ENCODE data around the gene GLI3.

The GLI3 gene

GRCh38 chr7:41925946-41926345 is 311.1 kb downstream of the GLI3 start:
- Histone ChIP-seq H3K36me3 (replicated peaks; ENCODE audit: low read depth, low read length) (no peaks in the 10 kb centered on the region), H3K4me3 (ENCODE audit: low read length) (no peak overlapping the region), H3K4me1 (ENCODE audit: low read length) (no peaks in the 10 kb centered on the region), H3K27me3 (ENCODE audit: low read depth, low read length) (peaks cover 10% of the 10 kb centered on the region; the same call in 1 of the 2 replicates), H3K79me2 (ENCODE audit: low read length) (no peaks in the 10 kb centered on the region), H3K9ac (ENCODE audit: low read length) (no peak overlapping the region), H3K4me2 (ENCODE audit: low read length) (no peak overlapping the region), H2AFZ (ENCODE audit: low read depth, low read length) (no peak overlapping the region), H4K20me1 (ENCODE audit: insufficient read depth, low read length) (no peaks in the 10 kb centered on the region), H3K27ac (ENCODE audit: low read length) (no peak overlapping the region), H3K9me3 (ENCODE audit: insufficient read depth, low read length) (no peaks in the 10 kb centered on the region)
- TF ChIP-seq EZH2phosphoT487 (IDR thresholded peaks at IDR 0.05; ENCODE audit: low read depth), result no peak
- no peak for TF ChIP-seq CTCF (IDR thresholded peaks at IDR 0.05; ENCODE audit: low read depth, low read length)

- H3K9ac ChIP-seq (ENCODE audit: low read length), result no peak overlapping the region
- no peaks in the 10 kb centered on the region for H4K20me1 ChIP-seq (ENCODE audit: insufficient read depth, low read length)
- no peak overlapping the region for H3K4me2 ChIP-seq (ENCODE audit: low read length)
- H3K4me3 ChIP-seq (ENCODE audit: low read length), result no peak overlapping the region
- no peaks in the 10 kb centered on the region for H3K36me3 ChIP-seq (replicated peaks; ENCODE audit: low read depth, low read length)
- H3K27me3 ChIP-seq (ENCODE audit: low read depth, low read length), result peaks cover 5% of the 10 kb centered on the region; the same call in 1 of the 2 replicates
- H3K9me3 ChIP-seq (ENCODE audit: insufficient read depth, low read length), result no peaks in the 10 kb centered on the region
- no peaks in the 10 kb centered on the region for H3K79me2 ChIP-seq (ENCODE audit: low read length)
- TF ChIP-seq EZH2phosphoT487 (IDR thresholded peaks at IDR 0.05; ENCODE audit: low read depth) (no peak), CTCF (IDR thresholded peaks at IDR 0.05; ENCODE audit: low read depth, low read length) (no peak)
- H3K27ac ChIP-seq (ENCODE audit: low read length), result no peak overlapping the region
- H2AFZ ChIP-seq (ENCODE audit: low read depth, low read length), result no peak overlapping the region
- H3K4me1 ChIP-seq (ENCODE audit: low read length), result no peaks in the 10 kb centered on the region
Measured at GRCh38 chr7:41924796-41925195, 312.2 kb downstream of the GLI3 start.

DNA sequence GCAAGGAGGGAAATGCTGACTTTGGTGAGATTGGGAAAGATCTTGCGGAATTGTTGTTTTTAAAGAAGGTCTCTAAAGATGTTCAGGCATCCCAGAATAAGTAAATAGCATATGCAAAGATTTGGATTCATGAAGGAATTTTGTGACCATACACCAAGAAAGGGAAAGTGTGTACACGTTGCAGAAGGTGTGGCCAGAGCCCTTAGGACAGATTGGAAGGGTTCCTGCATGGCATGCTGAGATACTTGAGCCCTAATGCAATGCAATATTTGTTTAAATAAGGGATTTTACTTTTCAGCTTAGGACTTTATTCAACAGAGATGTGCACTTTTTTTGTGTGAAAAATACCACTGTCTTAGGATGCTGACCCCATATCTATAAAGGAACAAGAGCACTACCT is 314.6 kb downstream of the GLI3 start:
- no peaks in the 10 kb centered on the region for H3K36me3 ChIP-seq (replicated peaks; ENCODE audit: low read depth, low read length)
- peaks cover 10% of the 10 kb centered on the region; the same call in 1 of the 2 replicates for H3K27me3 ChIP-seq (ENCODE audit: low read depth, low read length)

DNA sequence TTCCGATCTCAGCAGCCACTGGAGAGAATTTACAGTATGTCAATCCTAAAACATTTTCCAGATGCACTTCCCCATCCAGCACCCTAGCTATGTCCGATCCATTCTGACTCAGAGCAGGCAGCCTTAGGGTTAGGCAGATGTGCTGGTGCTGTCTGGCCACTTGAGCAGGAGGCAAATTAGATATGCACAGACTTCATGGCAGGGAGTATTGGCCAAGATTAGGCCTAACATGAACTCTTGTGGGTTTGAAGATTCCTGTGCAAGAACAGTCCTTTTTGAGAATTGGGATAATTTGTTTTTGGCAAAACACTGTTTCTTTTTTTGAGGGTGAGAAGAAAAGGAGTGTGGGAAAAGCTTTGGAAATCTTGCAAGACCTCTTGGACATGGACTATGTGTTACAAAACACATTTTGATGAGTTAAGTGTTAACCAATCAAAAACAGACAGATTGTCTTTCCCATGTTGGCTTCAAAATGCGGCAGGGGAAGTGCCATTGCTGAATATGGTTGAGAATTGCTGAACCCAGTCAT is 315.5 kb downstream of the GLI3 start:
- no peak overlapping the region for H3K4me3 ChIP-seq (ENCODE audit: low read length)
- no peaks in the 10 kb centered on the region for H3K36me3 ChIP-seq (replicated peaks; ENCODE audit: low read depth, low read length)
- no peak for TF ChIP-seq CTCF (IDR thresholded peaks at IDR 0.05; ENCODE audit: low read depth, low read length)
- TF ChIP-seq EZH2phosphoT487 (IDR thresholded peaks at IDR 0.05; ENCODE audit: low read depth), result no peak
- H3K27ac ChIP-seq (ENCODE audit: low read length), result no peak overlapping the region
- no peak overlapping the region for H3K9ac ChIP-seq (ENCODE audit: low read length)
- no peaks in the 10 kb centered on the region for H3K79me2 ChIP-seq (ENCODE audit: low read length)
- no peaks in the 10 kb centered on the region for H3K9me3 ChIP-seq (ENCODE audit: insufficient read depth, low read length)
- no peaks in the 10 kb centered on the region for H4K20me1 ChIP-seq (ENCODE audit: insufficient read depth, low read length)
- no peak overlapping the region for H2AFZ ChIP-seq (ENCODE audit: low read depth, low read length)
- H3K4me2 ChIP-seq (ENCODE audit: low read length), result no peak overlapping the region
- no peaks in the 10 kb centered on the region for H3K4me1 ChIP-seq (ENCODE audit: low read length)
- peaks cover 10% of the 10 kb centered on the region; the same call in 1 of the 2 replicates for H3K27me3 ChIP-seq (ENCODE audit: low read depth, low read length)

More for the DNA sequence above, 314.6 kb downstream of the GLI3 start:
- Histone ChIP-seq H3K9me3 (ENCODE audit: insufficient read depth, low read length) (no peaks in the 10 kb centered on the region), H3K4me1 (ENCODE audit: low read length) (no peaks in the 10 kb centered on the region), H4K20me1 (ENCODE audit: insufficient read depth, low read length) (no peaks in the 10 kb centered on the region), H3K79me2 (ENCODE audit: low read length) (no peaks in the 10 kb centered on the region), H3K27ac (ENCODE audit: low read length) (no peak overlapping the region), H3K4me2 (ENCODE audit: low read length) (no peak overlapping the region), H3K4me3 (ENCODE audit: low read length) (no peak overlapping the region), H3K9ac (ENCODE audit: low read length) (no peak overlapping the region), H2AFZ (ENCODE audit: low read depth, low read length) (no peak overlapping the region)
- TF ChIP-seq CTCF (IDR thresholded peaks at IDR 0.05; ENCODE audit: low read depth, low read length) (no peak), EZH2phosphoT487 (IDR thresholded peaks at IDR 0.05; ENCODE audit: low read depth) (no peak)

Measured in OCI-LY3 (cell line).